ENCODE data around the gene NGEF. TPM values are rescaled to one million over a fixed set of nuclear protein-coding genes. Genes with fewer than 3 reads are reported as not detected.

The NGEF gene
- total and polyA plus RNA-seq, 9 of the 15 experiments (the other 6 are each of a cell fraction or from before 2014, with no cell fraction given) = 0.07 to 0.17 (median 0.09) TPM; not detected in 6

DNA sequence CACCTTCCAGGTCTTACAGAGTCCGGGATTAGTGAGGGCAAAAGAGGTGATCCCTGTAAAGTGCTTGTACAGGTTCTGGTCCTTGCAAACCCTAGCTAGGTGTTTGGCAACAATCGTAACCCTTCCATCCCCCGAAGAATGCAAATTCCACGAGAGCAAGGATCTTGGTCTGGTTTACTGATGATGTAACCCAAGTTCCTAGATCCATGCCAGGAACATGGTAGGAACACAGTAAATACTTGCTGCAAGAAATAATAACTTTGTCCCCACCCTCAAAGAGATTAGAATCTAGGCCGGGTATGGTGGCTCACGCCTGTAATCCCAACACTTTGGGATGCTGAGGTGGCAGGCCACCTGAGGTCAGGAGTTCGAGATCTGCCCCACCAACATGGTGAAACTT is 12.7 kb upstream of the NGEF start:
- Histone ChIP-seq H2AFZ (ENCODE audit: low read depth, low read length) (no peak overlapping the region), H3K4me1 (replicated peaks in 1 of 2; ENCODE audit: control insufficient read depth in 2 of 2, insufficient read depth in 2 of 2, low read length in 2 of 2) (peaks cover 0 to 10% of the 10 kb centered on the region in 2 experiments; a peak in 3 of 5 replicates), H3K4me3 (no peak overlapping the region), H3K27ac (ENCODE audit: extremely low read depth, low read depth, low read length) (no peak overlapping the region), H4K20me1 (replicated peaks; ENCODE audit: control insufficient read depth, insufficient read depth, low read length) (no peaks in the 10 kb centered on the region), H3K4me2 (ENCODE audit: insufficient read depth, low read length) (no peak overlapping the region), H3K9me3 (replicated peaks; ENCODE audit: control insufficient read depth, insufficient read depth, low read depth, low read length) (no peaks in the 10 kb centered on the region), H3K9ac (ENCODE audit: insufficient read depth in 1 of 2, low read depth in 2 of 2, low read length in 2 of 2) (no peak overlapping the region), H3K79me2 (ENCODE audit: control insufficient read depth, insufficient read depth, low read length) (no peaks in the 10 kb centered on the region), H3K9me1 (ENCODE audit: control insufficient read depth, insufficient read depth, low read length) (no peaks in the 10 kb centered on the region), H3K27me3 (ENCODE audit: control insufficient read depth in 2 of 2, insufficient read depth in 2 of 2, low read length in 2 of 2) (0 out of 5 replicates have a peak, but pooled peaks cover 0 to 5% of the 10 kb centered on the region in 2 experiments), H3K36me3 (ENCODE audit: control insufficient read depth, insufficient read depth, low read length) (no peaks in the 10 kb centered on the region)
- intact Hi-C loops (cut with micrococcal nuclease) = loop anchor here (10.0 kb wide), 2 partner anchors 171 to 421 kb away; no protein-coding TSS in a partner anchor
- 10% methylated on average over 6 of the region's 7 CpGs for WGBS (ENCODE audit: insufficient coverage, low coverage, missing lambda C conversion rate)
- FAIRE-seq (no peak), DNase-seq (ENCODE audit: extremely low read depth in 1 of 4, low spot score in 3 of 4) (no peak), ATAC-seq (no peak)
- in situ Hi-C loops (cut with MboI) = no loop called here
- CTCF ChIA-PET (ENCODE audit: low intra/inter-chr PET ratio) = no interaction called here
- POLR2A ChIA-PET = no interaction called here
- no TSS peak for BruUV-seq (replicated peaks)
- TF ChIP-seq HMG20B (CRISPR knock-in tag; IDR thresholded peaks at IDR 0.05) (no peak), NFIC (IDR thresholded peaks at IDR 0.05) (no peak), ZNF174 (CRISPR knock-in tag; IDR thresholded peaks at IDR 0.05) (no peak)
- TF ChIP-seq, protein P1, sequence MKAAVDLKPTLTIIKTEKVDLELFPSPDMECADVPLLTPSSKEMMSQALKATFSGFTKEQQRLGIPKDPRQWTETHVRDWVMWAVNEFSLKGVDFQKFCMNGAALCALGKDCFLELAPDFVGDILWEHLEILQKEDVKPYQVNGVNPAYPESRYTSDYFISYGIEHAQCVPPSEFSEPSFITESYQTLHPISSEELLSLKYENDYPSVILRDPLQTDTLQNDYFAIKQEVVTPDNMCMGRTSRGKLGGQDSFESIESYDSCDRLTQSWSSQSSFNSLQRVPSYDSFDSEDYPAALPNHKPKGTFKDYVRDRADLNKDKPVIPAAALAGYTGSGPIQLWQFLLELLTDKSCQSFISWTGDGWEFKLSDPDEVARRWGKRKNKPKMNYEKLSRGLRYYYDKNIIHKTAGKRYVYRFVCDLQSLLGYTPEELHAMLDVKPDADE (conservative IDR thresholded peaks at IDR 0.05; ENCODE audit: control insufficient read depth, low read depth, low read length) = no peak
- TF ChIP-seq, protein P2, sequence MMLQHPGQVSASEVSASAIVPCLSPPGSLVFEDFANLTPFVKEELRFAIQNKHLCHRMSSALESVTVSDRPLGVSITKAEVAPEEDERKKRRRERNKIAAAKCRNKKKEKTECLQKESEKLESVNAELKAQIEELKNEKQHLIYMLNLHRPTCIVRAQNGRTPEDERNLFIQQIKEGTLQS (IDR thresholded peaks at IDR 0.05) = 0 out of 2 replicates have a peak, but pooled peaks have one; percentile 11
- TF ChIP-seq, protein P2 (CRISPR knock-in tag; conservative IDR thresholded peaks at IDR 0.05) = no peak
- TF ChIP-seq, protein P3, sequence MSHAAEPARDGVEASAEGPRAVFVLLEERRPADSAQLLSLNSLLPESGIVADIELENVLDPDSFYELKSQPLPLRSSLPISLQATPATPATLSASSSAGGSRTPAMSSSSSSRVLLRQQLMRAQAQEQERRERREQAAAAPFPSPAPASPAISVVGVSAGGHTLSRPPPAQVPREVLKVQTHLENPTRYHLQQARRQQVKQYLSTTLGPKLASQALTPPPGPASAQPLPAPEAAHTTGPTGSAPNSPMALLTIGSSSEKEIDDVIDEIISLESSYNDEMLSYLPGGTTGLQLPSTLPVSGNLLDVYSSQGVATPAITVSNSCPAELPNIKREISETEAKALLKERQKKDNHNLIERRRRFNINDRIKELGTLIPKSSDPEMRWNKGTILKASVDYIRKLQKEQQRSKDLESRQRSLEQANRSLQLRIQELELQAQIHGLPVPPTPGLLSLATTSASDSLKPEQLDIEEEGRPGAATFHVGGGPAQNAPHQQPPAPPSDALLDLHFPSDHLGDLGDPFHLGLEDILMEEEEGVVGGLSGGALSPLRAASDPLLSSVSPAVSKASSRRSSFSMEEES (CRISPR knock-in tag; IDR thresholded peaks at IDR 0.05) = no peak
- TF ChIP-seq, protein P4, sequence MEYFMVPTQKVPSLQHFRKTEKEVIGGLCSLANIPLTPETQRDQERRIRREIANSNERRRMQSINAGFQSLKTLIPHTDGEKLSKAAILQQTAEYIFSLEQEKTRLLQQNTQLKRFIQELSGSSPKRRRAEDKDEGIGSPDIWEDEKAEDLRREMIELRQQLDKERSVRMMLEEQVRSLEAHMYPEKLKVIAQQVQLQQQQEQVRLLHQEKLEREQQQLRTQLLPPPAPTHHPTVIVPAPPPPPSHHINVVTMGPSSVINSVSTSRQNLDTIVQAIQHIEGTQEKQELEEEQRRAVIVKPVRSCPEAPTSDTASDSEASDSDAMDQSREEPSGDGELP (CRISPR knock-in tag; IDR thresholded peaks at IDR 0.05; ENCODE audit: borderline replicate concordance) = no peak

All from K562 (cell line).